DOHH2 (cell line): ENCODE results near the gene CPED1.

Experiments
- CTCF ChIP-seq: fragments of 200-600 bp; sonication (generic); IDR thresholded peaks from one replicate; pipeline ENCODE4 v1.5.1; 2014; ENCODE audit warnings: antibody characterized with exemption, mild to moderate bottlenecking, low read depth, low read length; ENCODE audit not compliant: poor library complexity, severe bottlenecking
- EZH2phosphoT487 ChIP-seq: fragments of 200-600 bp; sonication (generic); IDR thresholded peaks from 2 replicates; pipeline ENCODE4 v1.6.1; 2017; ENCODE audit warnings: borderline replicate concordance, mild to moderate bottlenecking, antibody characterized with exemption, low read length, moderate library complexity, mixed read lengths

DNA sequence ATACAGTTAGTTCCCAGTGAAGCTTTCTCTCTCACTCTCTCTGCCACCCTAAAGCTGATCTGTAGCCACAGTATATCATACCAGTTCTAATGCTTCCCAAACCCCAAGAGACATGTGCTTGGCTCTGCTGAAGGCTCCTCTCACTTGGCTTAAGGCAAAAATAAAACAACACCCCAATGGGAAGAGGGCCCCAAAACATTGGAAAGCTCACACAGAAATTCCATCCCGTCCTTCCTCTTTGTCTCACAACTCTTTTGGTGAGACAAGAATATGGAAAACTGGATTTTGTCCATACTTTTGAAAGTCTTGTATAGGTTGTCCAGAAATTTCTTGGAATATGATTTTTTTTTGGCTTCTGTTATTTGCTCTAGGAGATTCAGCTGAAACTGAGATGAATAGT is 284.2 kb downstream of the CPED1 start:
- TF ChIP-seq CTCF (no peak), EZH2phosphoT487 (no peak)
